ENCODE data around the gene GSG1L. TPM values are rescaled to one million over a fixed set of nuclear protein-coding genes. Genes with fewer than 3 reads are reported as not detected.

Gene GSG1L
- total RNA-seq, 3 donors from 2014 or later, result not detected

- DNase-seq (ENCODE audit: low spot score in 2 of 2), result no peak
- TF ChIP-seq POLR2AphosphoS5 (IDR thresholded peaks at IDR 0.05) (no peak), CTCF (IDR thresholded peaks at IDR 0.05) (no peak), POLR2A (IDR thresholded peaks at IDR 0.05) (no peak)
- H3K4me3 ChIP-seq, result no peak overlapping the region
- no peak overlapping the region for H3K27ac ChIP-seq
- H3K27me3 ChIP-seq, result no peaks in the 10 kb centered on the region
- no peaks in the 10 kb centered on the region for H3K4me1 ChIP-seq
- peaks cover 6% of the 10 kb centered on the region for H3K36me3 ChIP-seq
- intact Hi-C loops (cut with DNase I; ENCODE audit: low total_unique reads), result no loop called here
- no peaks in the 10 kb centered on the region for H3K9me3 ChIP-seq
Observed at GRCh38 chr16:28098959-28099945, 35.7 kb upstream of the GSG1L start.

GRCh38 chr16:28098171-28098958, 34.9 kb upstream of the GSG1L start:
- Histone ChIP-seq H3K27me3 (no peaks in the 10 kb centered on the region), H3K9me3 (no peaks in the 10 kb centered on the region), H3K27ac (no peak overlapping the region), H3K4me1 (no peaks in the 10 kb centered on the region), H3K36me3 (peaks cover 6% of the 10 kb centered on the region), H3K4me3 (no peak overlapping the region)
- intact Hi-C loops (cut with DNase I; ENCODE audit: low total_unique reads), result no loop called here
- no peak for DNase-seq (ENCODE audit: low spot score in 2 of 2)
- TF ChIP-seq POLR2AphosphoS5 (IDR thresholded peaks at IDR 0.05), result no peak
- no peak for TF ChIP-seq CTCF (IDR thresholded peaks at IDR 0.05)
- TF ChIP-seq POLR2A (IDR thresholded peaks at IDR 0.05), result no peak

- no peaks in the 10 kb centered on the region for H3K27me3 ChIP-seq
- H3K4me1 ChIP-seq, result no peaks in the 10 kb centered on the region
- TF ChIP-seq CTCF (IDR thresholded peaks at IDR 0.05) (no peak), POLR2AphosphoS5 (IDR thresholded peaks at IDR 0.05) (no peak), POLR2A (IDR thresholded peaks at IDR 0.05) (no peak)
- H3K4me3 ChIP-seq, result no peak overlapping the region
- no peak overlapping the region for H3K27ac ChIP-seq
- intact Hi-C loops (cut with DNase I; ENCODE audit: low total_unique reads), result no loop called here
- H3K36me3 ChIP-seq, result peaks cover 6% of the 10 kb centered on the region
- H3K9me3 ChIP-seq, result no peaks in the 10 kb centered on the region
- DNase-seq (ENCODE audit: low spot score in 2 of 2), result no peak
Observed at GRCh38 chr16:28096983-28097899, 33.7 kb upstream of the GSG1L start.

- no peak for TF ChIP-seq POLR2AphosphoS5 (IDR thresholded peaks at IDR 0.05)
- no peak for TF ChIP-seq POLR2A (IDR thresholded peaks at IDR 0.05)
- TF ChIP-seq CTCF (IDR thresholded peaks at IDR 0.05), result no peak
- H3K27ac ChIP-seq, result peak overlapping the region in 1 of 2 donors; percentile 40
- no peaks in the 10 kb centered on the region for H3K36me3 ChIP-seq
- intact Hi-C loops (cut with DNase I; ENCODE audit: low total_unique reads), result no loop called here
- H3K9me3 ChIP-seq, result no peaks in the 10 kb centered on the region
- no peak overlapping the region for H3K4me3 ChIP-seq
- H3K4me1 ChIP-seq, result no peaks in the 10 kb centered on the region
- no peak for DNase-seq (ENCODE audit: low spot score in 2 of 2)
- H3K27me3 ChIP-seq, result no peaks in the 10 kb centered on the region
Observed at GRCh38 chr16:28093385-28093725, 29.8 kb upstream of the GSG1L start.
